GM12878 (cell line): ENCODE measurements around the gene CA11. TPM values are rescaled to one million over a fixed set of nuclear protein-coding genes. Genes with fewer than 3 reads are reported as not detected.

Experiments
- ASH2L ChIP-seq: fragments of 300-600, 200-600 bp; sonication (generic); IDR thresholded peaks from 2 replicates; pipeline ENCODE4 v1.6.1; 2017; ENCODE audit warnings: low read depth, mild to moderate bottlenecking, borderline replicate concordance
- CBFB ChIP-seq: IDR thresholded peaks from 2 replicates; pipeline ENCODE4 v1.6.1; 2016; ENCODE audit warnings: antibody characterized with exemption, low read depth
- ESRRA ChIP-seq: IDR thresholded peaks from 2 replicates; pipeline ENCODE4 v1.6.1; 2012; ENCODE audit warnings: mild to moderate bottlenecking, low read length, improper control_type of control experiment
- PML ChIP-seq: IDR thresholded peaks from 2 replicates; pipeline ENCODE4 v1.6.1; 2012; ENCODE audit warnings: low read length, inconsistent platforms
- RUNX3 ChIP-seq: IDR thresholded peaks from 2 replicates; pipeline ENCODE4 v1.6.1; 2012; ENCODE audit warnings: low read length, inconsistent platforms
- SP1 ChIP-seq: IDR thresholded peaks from one replicate; pipeline ENCODE4 v1.6.1; 2011; ENCODE audit warnings: low read depth, low read length
- TCF12 ChIP-seq: IDR thresholded peaks from 2 replicates; pipeline ENCODE4 v1.6.1; 2011; ENCODE audit warnings: low read depth, mild to moderate bottlenecking, low read length
- polyA plus RNA-seq, 11 experiments: library from polyadenylated mRNA; depleted of rRNA in 4 of 11; unstranded in 6 of 11; stranded (reverse) in 5 of 11; fragments of >200 nt; fragmentation: Nextera tagmentation in 4 of 11; fragmentation: Illumina TruSeq in 1 of 11; extraction: Ambion mirVana in 4 of 11; extraction: Trizol in 1 of 11; gene quantifications; 1 replicate in 1 of 11; 2 replicates in 10 of 11; pipeline versions ENCODE4 v1.2.1 to v1.2.3, GENCODE V29; 2011 to 2016; ENCODE audit warnings: inconsistent platforms in 2 of 11, missing spikeins in 2 of 11, low read depth in 1 of 11
- total RNA-seq, 4 experiments: library from RNA; depleted of rRNA in 3 of 4; stranded (reverse); fragments of >200 nt in 3 of 4; fragmentation: Illumina TruSeq in 1 of 4; extraction: Trizol in 1 of 4; gene quantifications; 2 replicates each; pipeline versions ENCODE4 v1.2.1 to v1.2.3, GENCODE V29; 2013 to 2021
- TF ChIP-seq, protein P1 (sequence below): IDR thresholded peaks from 2 replicates; pipeline ENCODE4 v1.6.1; 2011; ENCODE audit warnings: mild to moderate bottlenecking, low read depth, low read length, moderate library complexity; ENCODE audit not compliant: insufficient replicate concordance
- TF ChIP-seq, protein P2 (sequence below): IDR thresholded peaks from 2 replicates; pipeline ENCODE4 v1.6.1; 2012; ENCODE audit warnings: low read length, inconsistent platforms
- TF ChIP-seq, protein P3 (sequence below): fragments of 450-650 bp; IDR thresholded peaks from 2 replicates; pipeline ENCODE4 v1.6.1; 2017; ENCODE audit warnings: mild to moderate bottlenecking, low read depth, inconsistent platforms; ENCODE audit not compliant: poor library complexity, severe bottlenecking
- TF ChIP-seq, protein P4 (sequence below): fragments of 450-650 bp; formaldehyde crosslinking; IDR thresholded peaks from 2 replicates; pipeline ENCODE4 v1.4.0; 2020; ENCODE audit warnings: mild to moderate bottlenecking, moderate library complexity
- TF ChIP-seq, protein P5 (sequence below): IDR thresholded peaks from 2 replicates; pipeline ENCODE4 v1.6.1; 2012; ENCODE audit warnings: low read depth, low read length, improper control_type of control experiment

CA11 gene
- total and polyA plus RNA-seq, 10 of the 15 experiments (the other 5 are each of a cell fraction or from before 2014, with no cell fraction given) = 1.7 to 7.5 (median 2.4) TPM

DNA sequence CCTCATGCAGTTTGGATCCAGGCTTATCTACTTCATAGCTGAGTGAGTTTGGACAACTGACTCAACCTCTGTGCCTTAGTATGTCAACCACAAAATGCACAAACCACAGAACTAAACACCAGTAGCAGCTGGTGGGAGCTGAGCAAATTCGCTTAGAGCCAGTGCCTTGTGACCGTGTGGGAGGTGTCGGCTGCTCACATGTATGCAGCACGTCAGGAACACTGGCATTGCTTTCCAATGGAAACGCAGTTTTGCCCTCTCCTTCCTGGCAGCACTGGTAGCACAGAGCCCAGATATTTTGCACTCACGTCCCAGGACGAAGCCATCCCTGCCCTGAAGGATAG is 35.1 kb upstream of the CA11 start (continued):
- TF ChIP-seq, protein P1, sequence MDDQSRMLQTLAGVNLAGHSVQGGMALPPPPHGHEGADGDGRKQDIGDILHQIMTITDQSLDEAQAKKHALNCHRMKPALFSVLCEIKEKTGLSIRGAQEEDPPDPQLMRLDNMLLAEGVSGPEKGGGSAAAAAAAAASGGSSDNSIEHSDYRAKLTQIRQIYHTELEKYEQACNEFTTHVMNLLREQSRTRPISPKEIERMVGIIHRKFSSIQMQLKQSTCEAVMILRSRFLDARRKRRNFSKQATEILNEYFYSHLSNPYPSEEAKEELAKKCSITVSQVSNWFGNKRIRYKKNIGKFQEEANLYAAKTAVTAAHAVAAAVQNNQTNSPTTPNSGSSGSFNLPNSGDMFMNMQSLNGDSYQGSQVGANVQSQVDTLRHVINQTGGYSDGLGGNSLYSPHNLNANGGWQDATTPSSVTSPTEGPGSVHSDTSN = no peak
- TF ChIP-seq, protein P2, sequence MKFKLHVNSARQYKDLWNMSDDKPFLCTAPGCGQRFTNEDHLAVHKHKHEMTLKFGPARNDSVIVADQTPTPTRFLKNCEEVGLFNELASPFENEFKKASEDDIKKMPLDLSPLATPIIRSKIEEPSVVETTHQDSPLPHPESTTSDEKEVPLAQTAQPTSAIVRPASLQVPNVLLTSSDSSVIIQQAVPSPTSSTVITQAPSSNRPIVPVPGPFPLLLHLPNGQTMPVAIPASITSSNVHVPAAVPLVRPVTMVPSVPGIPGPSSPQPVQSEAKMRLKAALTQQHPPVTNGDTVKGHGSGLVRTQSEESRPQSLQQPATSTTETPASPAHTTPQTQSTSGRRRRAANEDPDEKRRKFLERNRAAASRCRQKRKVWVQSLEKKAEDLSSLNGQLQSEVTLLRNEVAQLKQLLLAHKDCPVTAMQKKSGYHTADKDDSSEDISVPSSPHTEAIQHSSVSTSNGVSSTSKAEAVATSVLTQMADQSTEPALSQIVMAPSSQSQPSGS = no peak
- TF ChIP-seq PML = no peak
- peak; percentile 73; the same call in 1 of the 2 replicates for TF ChIP-seq TCF12
- no peak for TF ChIP-seq ASH2L
- TF ChIP-seq, protein P3, sequence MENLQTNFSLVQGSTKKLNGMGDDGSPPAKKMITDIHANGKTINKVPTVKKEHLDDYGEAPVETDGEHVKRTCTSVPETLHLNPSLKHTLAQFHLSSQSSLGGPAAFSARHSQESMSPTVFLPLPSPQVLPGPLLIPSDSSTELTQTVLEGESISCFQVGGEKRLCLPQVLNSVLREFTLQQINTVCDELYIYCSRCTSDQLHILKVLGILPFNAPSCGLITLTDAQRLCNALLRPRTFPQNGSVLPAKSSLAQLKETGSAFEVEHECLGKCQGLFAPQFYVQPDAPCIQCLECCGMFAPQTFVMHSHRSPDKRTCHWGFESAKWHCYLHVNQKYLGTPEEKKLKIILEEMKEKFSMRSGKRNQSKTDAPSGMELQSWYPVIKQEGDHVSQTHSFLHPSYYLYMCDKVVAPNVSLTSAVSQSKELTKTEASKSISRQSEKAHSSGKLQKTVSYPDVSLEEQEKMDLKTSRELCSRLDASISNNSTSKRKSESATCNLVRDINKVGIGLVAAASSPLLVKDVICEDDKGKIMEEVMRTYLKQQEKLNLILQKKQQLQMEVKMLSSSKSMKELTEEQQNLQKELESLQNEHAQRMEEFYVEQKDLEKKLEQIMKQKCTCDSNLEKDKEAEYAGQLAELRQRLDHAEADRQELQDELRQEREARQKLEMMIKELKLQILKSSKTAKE = no peak
- TF ChIP-seq ESRRA = no peak
- TF ChIP-seq, protein P4, sequence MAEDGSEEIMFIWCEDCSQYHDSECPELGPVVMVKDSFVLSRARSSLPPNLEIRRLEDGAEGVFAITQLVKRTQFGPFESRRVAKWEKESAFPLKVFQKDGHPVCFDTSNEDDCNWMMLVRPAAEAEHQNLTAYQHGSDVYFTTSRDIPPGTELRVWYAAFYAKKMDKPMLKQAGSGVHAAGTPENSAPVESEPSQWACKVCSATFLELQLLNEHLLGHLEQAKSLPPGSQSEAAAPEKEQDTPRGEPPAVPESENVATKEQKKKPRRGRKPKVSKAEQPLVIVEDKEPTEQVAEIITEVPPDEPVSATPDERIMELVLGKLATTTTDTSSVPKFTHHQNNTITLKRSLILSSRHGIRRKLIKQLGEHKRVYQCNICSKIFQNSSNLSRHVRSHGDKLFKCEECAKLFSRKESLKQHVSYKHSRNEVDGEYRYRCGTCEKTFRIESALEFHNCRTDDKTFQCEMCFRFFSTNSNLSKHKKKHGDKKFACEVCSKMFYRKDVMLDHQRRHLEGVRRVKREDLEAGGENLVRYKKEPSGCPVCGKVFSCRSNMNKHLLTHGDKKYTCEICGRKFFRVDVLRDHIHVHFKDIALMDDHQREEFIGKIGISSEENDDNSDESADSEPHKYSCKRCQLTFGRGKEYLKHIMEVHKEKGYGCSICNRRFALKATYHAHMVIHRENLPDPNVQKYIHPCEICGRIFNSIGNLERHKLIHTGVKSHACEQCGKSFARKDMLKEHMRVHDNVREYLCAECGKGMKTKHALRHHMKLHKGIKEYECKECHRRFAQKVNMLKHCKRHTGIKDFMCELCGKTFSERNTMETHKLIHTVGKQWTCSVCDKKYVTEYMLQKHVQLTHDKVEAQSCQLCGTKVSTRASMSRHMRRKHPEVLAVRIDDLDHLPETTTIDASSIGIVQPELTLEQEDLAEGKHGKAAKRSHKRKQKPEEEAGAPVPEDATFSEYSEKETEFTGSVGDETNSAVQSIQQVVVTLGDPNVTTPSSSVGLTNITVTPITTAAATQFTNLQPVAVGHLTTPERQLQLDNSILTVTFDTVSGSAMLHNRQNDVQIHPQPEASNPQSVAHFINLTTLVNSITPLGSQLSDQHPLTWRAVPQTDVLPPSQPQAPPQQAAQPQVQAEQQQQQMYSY = no peak
- peak; percentile 88 for TF ChIP-seq RUNX3
- TF ChIP-seq, protein P5, sequence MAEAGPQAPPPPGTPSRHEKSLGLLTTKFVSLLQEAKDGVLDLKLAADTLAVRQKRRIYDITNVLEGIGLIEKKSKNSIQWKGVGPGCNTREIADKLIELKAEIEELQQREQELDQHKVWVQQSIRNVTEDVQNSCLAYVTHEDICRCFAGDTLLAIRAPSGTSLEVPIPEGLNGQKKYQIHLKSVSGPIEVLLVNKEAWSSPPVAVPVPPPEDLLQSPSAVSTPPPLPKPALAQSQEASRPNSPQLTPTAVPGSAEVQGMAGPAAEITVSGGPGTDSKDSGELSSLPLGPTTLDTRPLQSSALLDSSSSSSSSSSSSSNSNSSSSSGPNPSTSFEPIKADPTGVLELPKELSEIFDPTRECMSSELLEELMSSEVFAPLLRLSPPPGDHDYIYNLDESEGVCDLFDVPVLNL = no peak
- no peak for TF ChIP-seq SP1
- TF ChIP-seq CBFB = peak; percentile 54; the same call in 1 of the 2 replicates
- TF ChIP-seq, all 136 proteins: peak for 14
